ENCODE results near the gene NTRK2.

- TF ChIP-seq CTCF (IDR thresholded peaks at IDR 0.05), result no peak
- no peak for TF ChIP-seq POLR2A (IDR thresholded peaks at IDR 0.05)
These were observed 386.7 kb downstream of the NTRK2 start for GRCh38 chr9:85056203-85056572.
